Stomach (tissue), 4 donors: ENCODE data around the gene NEK6.

Source experiments
- EP300 ChIP-seq: sonication (generic); formaldehyde crosslinking; IDR thresholded peaks from one replicate; pipeline ENCODE4 v1.6.1; 2017; ENCODE audit warnings: antibody characterized with exemption
- POLR2A ChIP-seq, 4 donors: fragments of 450-650 bp; IDR thresholded peaks; one replicate each; pipeline ENCODE4 v1.6.1; 2016; ENCODE audit warnings: antibody characterized with exemption in 4 of 4, control low read depth in 2 of 4, mild to moderate bottlenecking in 1 of 4, moderate library complexity in 1 of 4
- POLR2AphosphoS5 ChIP-seq, 3 donors: sonication (generic); formaldehyde crosslinking; IDR thresholded peaks; one replicate each; pipeline ENCODE4 v1.6.1; 2016; ENCODE audit warnings: antibody characterized with exemption in 3 of 3
- TF ChIP-seq, protein P1 (sequence below), 7 experiments: fragments of 450-650 bp in 4 of 7; fragments of 200-600 bp in 3 of 7; sonication (generic) in 3 of 7; IDR thresholded peaks; one replicate each; pipeline ENCODE4 v1.5.1; 2016 to 2019; ENCODE audit warnings: antibody characterized with exemption in 7 of 7, control low read depth in 2 of 7, mild to moderate bottlenecking in 1 of 7

DNA sequence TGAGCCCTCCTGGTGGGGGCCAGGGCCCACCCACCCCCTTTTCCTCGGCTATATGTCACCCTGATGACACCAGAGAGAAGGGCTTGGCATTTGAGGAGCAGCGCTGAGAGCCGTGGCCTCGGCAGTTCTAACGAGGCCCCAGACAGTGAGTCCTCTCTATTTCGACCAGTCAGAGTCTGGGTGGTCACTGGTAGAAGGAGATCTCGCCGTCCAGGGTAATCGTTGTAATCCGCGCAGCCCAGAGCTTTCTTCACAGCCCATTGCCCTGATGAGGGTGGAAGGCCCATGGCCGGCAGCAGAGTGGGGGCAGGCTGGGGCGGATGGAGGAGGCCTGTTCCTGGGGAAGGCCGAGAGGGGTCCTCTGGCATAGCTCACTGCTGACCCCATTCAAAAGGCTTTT, 87.3 kb downstream of the NEK6 start:
- TF ChIP-seq, protein P1, sequence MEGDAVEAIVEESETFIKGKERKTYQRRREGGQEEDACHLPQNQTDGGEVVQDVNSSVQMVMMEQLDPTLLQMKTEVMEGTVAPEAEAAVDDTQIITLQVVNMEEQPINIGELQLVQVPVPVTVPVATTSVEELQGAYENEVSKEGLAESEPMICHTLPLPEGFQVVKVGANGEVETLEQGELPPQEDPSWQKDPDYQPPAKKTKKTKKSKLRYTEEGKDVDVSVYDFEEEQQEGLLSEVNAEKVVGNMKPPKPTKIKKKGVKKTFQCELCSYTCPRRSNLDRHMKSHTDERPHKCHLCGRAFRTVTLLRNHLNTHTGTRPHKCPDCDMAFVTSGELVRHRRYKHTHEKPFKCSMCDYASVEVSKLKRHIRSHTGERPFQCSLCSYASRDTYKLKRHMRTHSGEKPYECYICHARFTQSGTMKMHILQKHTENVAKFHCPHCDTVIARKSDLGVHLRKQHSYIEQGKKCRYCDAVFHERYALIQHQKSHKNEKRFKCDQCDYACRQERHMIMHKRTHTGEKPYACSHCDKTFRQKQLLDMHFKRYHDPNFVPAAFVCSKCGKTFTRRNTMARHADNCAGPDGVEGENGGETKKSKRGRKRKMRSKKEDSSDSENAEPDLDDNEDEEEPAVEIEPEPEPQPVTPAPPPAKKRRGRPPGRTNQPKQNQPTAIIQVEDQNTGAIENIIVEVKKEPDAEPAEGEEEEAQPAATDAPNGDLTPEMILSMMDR (IDR thresholded peaks at IDR 0.05), result no peak
- TF ChIP-seq POLR2A (IDR thresholded peaks at IDR 0.05) (no peak), POLR2AphosphoS5 (IDR thresholded peaks at IDR 0.05) (no peak), EP300 (no peak)
